Ishikawa (cell line): ENCODE results near the gene CNIH2.

Experiments
- TAF1 ChIP-seq: IDR thresholded peaks from 2 replicates; pipeline ENCODE4 v1.6.1; 2012; ENCODE audit warnings: low read depth, mild to moderate bottlenecking
- ZBTB7A ChIP-seq: IDR thresholded peaks from 2 replicates; pipeline ENCODE4 v1.6.1; 2012; ENCODE audit warnings: low read depth

GRCh38 chr11:66302656-66303055 is 24.7 kb downstream of the CNIH2 start:
- TF ChIP-seq TAF1, result no peak
- TF ChIP-seq ZBTB7A, result no peak
